SU-DHL-6 (cell line): ENCODE measurements around the gene HMGN5.

Experiments used
- H2AFZ ChIP-seq: fragments of 200-600 bp; sonication (generic); 2 replicates; pipeline ENCODE4 v1.6.1; 2014; ENCODE audit warnings: low read depth, mild to moderate bottlenecking, moderate library complexity, mixed read lengths, antibody characterized with exemption, low read length; ENCODE audit not compliant: severe bottlenecking
- H3F3A ChIP-seq: fragments of 200-600 bp; shearing (Covaris generic); 2 replicates; pipeline ENCODE4 v1.6.0; 2016; ENCODE audit warnings: antibody characterized with exemption, mild to moderate bottlenecking; ENCODE audit not compliant: insufficient read depth
- H3K27ac ChIP-seq: fragments of 200-600 bp; sonication (generic); 2 replicates; pipeline ENCODE4 v1.5.1; 2016; ENCODE audit warnings: low read depth, mild to moderate bottlenecking, low read length, moderate library complexity, mixed read lengths
- H3K27me3 ChIP-seq: fragments of 200-600 bp; sonication (generic), shearing (Covaris generic); 2 replicates; pipeline ENCODE4 v1.6.0; 2014; ENCODE audit warnings: mild to moderate bottlenecking, low read length
- H3K36me3 ChIP-seq: fragments of 200-600 bp; sonication (generic); 2 replicates; pipeline ENCODE4 v1.6.1; 2014; ENCODE audit warnings: mild to moderate bottlenecking, low read length, mixed read lengths
- H3K4me2 ChIP-seq: fragments of 300-600, 200-600 bp; shearing (Covaris generic), sonication (generic); 2 replicates; pipeline ENCODE4 v1.6.0; 2014; ENCODE audit warnings: low read length, low read depth, mild to moderate bottlenecking; ENCODE audit not compliant: poor library complexity, severe bottlenecking
- H3K4me3 ChIP-seq: fragments of 200-600 bp; sonication (generic); 2 replicates; pipeline ENCODE4 v1.5.1; 2014; ENCODE audit warnings: antibody characterized with exemption, low read length, mild to moderate bottlenecking, mixed read lengths; ENCODE audit not compliant: insufficient read depth, poor library complexity, severe bottlenecking
- H3K79me2 ChIP-seq: fragments of 200-600 bp; sonication (generic); 2 replicates; pipeline ENCODE4 v1.6.1; 2014; ENCODE audit warnings: mild to moderate bottlenecking, low read length, moderate library complexity; ENCODE audit not compliant: insufficient read depth
- H3K9ac ChIP-seq: fragments of 200-600 bp; sonication (generic); 2 replicates; pipeline ENCODE4 v1.7.0; 2014; ENCODE audit warnings: mild to moderate bottlenecking, low read length
- H3K9me2 ChIP-seq: fragments of 200-600 bp; sonication (generic); replicated peaks from 2 replicates; pipeline ENCODE4 v1.6.1; 2014; ENCODE audit warnings: low read length; ENCODE audit not compliant: insufficient read depth
- H3K9me3 ChIP-seq: fragments of 200-600 bp; sonication (generic); 2 replicates; pipeline ENCODE4 v1.6.1; 2014; ENCODE audit warnings: low read length, mixed read lengths; ENCODE audit not compliant: insufficient read depth
- H4K20me1 ChIP-seq: fragments of 200-600 bp; sonication (generic); 2 replicates; pipeline ENCODE4 v1.6.1; 2014; ENCODE audit warnings: low read depth, mild to moderate bottlenecking, antibody characterized with exemption, low read length, moderate library complexity, mixed read lengths
- EZH2phosphoT487 ChIP-seq: fragments of 200-600 bp; sonication (generic), shearing (Covaris generic); conservative IDR thresholded peaks from 2 replicates; pipeline ENCODE4 v1.6.1; 2018; ENCODE audit warnings: mild to moderate bottlenecking, antibody characterized with exemption, low read length, moderate library complexity, mixed read lengths
- TF ChIP-seq, protein P1 (sequence below): fragments of 200-600 bp; sonication (generic); IDR thresholded peaks from one replicate; pipeline ENCODE4 v1.5.1; 2017; ENCODE audit warnings: antibody characterized with exemption, mild to moderate bottlenecking, low read length, moderate library complexity; ENCODE audit not compliant: insufficient read depth, poor library complexity, severe bottlenecking

Gene HMGN5

GRCh38 chrX:81202943-81203342, 1.2 kb upstream of the HMGN5 start:
- peak overlapping the region; percentile 94 for H3K27ac ChIP-seq
- H3K4me2 ChIP-seq = peak overlapping the region; percentile 98
- 0 out of 2 replicates have a peak, but pooled peaks cover 15% of the 10 kb centered on the region for H3F3A ChIP-seq
- H3K79me2 ChIP-seq = peaks cover 59% of the 10 kb centered on the region
- no peaks in the 10 kb centered on the region for H3K9me2 ChIP-seq
- H3K27me3 ChIP-seq = no peaks in the 10 kb centered on the region
- H4K20me1 ChIP-seq = no peaks in the 10 kb centered on the region
- TF ChIP-seq, protein P1, sequence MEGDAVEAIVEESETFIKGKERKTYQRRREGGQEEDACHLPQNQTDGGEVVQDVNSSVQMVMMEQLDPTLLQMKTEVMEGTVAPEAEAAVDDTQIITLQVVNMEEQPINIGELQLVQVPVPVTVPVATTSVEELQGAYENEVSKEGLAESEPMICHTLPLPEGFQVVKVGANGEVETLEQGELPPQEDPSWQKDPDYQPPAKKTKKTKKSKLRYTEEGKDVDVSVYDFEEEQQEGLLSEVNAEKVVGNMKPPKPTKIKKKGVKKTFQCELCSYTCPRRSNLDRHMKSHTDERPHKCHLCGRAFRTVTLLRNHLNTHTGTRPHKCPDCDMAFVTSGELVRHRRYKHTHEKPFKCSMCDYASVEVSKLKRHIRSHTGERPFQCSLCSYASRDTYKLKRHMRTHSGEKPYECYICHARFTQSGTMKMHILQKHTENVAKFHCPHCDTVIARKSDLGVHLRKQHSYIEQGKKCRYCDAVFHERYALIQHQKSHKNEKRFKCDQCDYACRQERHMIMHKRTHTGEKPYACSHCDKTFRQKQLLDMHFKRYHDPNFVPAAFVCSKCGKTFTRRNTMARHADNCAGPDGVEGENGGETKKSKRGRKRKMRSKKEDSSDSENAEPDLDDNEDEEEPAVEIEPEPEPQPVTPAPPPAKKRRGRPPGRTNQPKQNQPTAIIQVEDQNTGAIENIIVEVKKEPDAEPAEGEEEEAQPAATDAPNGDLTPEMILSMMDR = no peak
- TF ChIP-seq EZH2phosphoT487 = no peak
- H3K36me3 ChIP-seq = no peaks in the 10 kb centered on the region
- H3K9me3 ChIP-seq = no peaks in the 10 kb centered on the region
- peak overlapping the region; percentile 85 for H3K9ac ChIP-seq
- H2AFZ ChIP-seq = no peak overlapping the region
- H3K4me3 ChIP-seq = peak overlapping the region; percentile 87

DNA sequence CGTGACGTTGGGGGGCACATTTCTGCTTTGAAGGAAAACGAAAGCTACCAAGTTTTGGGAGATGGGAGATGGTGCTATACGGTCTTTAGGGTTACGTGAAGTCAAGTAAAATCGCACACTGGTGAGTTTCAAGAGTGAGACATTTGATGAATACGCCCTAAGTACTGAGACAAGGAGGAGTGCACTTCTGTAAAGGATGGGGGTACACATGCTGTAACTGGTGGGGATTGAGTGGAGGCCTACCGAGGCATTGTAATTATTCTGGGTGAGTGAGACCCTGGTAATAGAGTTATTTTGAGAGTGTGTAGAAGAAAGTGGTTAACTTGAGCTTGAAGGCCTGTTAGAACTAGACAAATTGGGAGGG, 725 bp upstream of the HMGN5 start:
- no peaks in the 10 kb centered on the region for H3K36me3 ChIP-seq
- H4K20me1 ChIP-seq = no peaks in the 10 kb centered on the region
- peak overlapping the region; percentile 54 for H2AFZ ChIP-seq
- H3F3A ChIP-seq = 0 out of 2 replicates have a peak, but pooled peaks cover 15% of the 10 kb centered on the region
- TF ChIP-seq EZH2phosphoT487 = no peak
- TF ChIP-seq, protein P1 = no peak
- H3K27me3 ChIP-seq = no peaks in the 10 kb centered on the region
- H3K9me3 ChIP-seq = no peaks in the 10 kb centered on the region
- H3K9ac ChIP-seq = peak overlapping the region; percentile 85
- peak overlapping the region; percentile 94 for H3K27ac ChIP-seq
- H3K4me2 ChIP-seq = peak overlapping the region; percentile 98
- H3K4me3 ChIP-seq = peak overlapping the region; percentile 87
- H3K79me2 ChIP-seq = peaks cover 53% of the 10 kb centered on the region
- H3K9me2 ChIP-seq = no peaks in the 10 kb centered on the region

DNA sequence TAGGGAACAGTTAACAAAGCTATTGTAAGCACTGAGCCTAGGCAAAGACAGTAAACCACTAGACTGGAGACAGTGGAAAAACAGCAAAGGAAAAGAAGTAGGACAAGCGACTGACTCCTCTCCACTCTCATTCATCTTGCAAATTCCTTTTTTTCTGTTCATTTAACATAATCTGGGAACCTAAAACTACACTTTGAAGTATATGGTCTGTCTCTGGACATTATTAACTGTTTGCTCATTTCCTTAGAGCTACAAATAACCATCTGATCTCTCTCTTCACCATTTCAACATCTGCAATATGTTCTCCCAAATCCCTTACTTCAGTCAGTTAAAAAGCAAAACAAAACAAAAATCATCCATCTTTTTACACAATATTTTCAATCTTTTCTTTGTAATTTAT, 642 bp downstream of the HMGN5 start:
- no peak for TF ChIP-seq EZH2phosphoT487
- no peaks in the 10 kb centered on the region for H3K9me3 ChIP-seq
- no peaks in the 10 kb centered on the region for H4K20me1 ChIP-seq
- H3K9ac ChIP-seq = peak overlapping the region; percentile 85
- no peaks in the 10 kb centered on the region for H3K36me3 ChIP-seq
- H3K79me2 ChIP-seq = peaks cover 40% of the 10 kb centered on the region
- 0 out of 2 replicates have a peak, but pooled peaks cover 15% of the 10 kb centered on the region for H3F3A ChIP-seq
- peak overlapping the region; percentile 34 for H2AFZ ChIP-seq
- H3K4me2 ChIP-seq = peak overlapping the region; percentile 98
- H3K9me2 ChIP-seq = no peaks in the 10 kb centered on the region
- peak overlapping the region; percentile 87 for H3K4me3 ChIP-seq
- H3K27me3 ChIP-seq = no peaks in the 10 kb centered on the region
- H3K27ac ChIP-seq = peak overlapping the region; percentile 94

GRCh38 chrX:81195712-81196111, 6.0 kb downstream of the HMGN5 start:
- no peaks in the 10 kb centered on the region for H3F3A ChIP-seq
- TF ChIP-seq, protein P1 = peak; percentile 37
- no peak for TF ChIP-seq EZH2phosphoT487
- no peak overlapping the region for H3K27ac ChIP-seq
- H3K27me3 ChIP-seq = no peaks in the 10 kb centered on the region
- H3K9ac ChIP-seq = no peak overlapping the region
- H3K4me3 ChIP-seq = no peak overlapping the region
- H4K20me1 ChIP-seq = no peaks in the 10 kb centered on the region
- no peaks in the 10 kb centered on the region for H3K9me2 ChIP-seq
- H2AFZ ChIP-seq = peak overlapping the region; percentile 21
- no peaks in the 10 kb centered on the region for H3K9me3 ChIP-seq
- no peaks in the 10 kb centered on the region for H3K79me2 ChIP-seq
- H3K4me2 ChIP-seq = peak overlapping the region; percentile 23
- no peaks in the 10 kb centered on the region for H3K36me3 ChIP-seq
